OCI-LY1 (cell line): ENCODE results near the gene CYTH2.

Experiments
- CTCF ChIP-seq: fragments of 200-600 bp; sonication (generic), shearing (Covaris generic); IDR thresholded peaks from 2 replicates; pipeline ENCODE4 v1.5.1; 2017; ENCODE audit warnings: mild to moderate bottlenecking, antibody characterized with exemption, low read length, moderate library complexity, mixed read lengths
- EZH2 ChIP-seq: fragments of 200-600 bp; sonication (generic), shearing (Covaris generic); IDR thresholded peaks from 2 replicates; pipeline ENCODE4 v1.8.0; 2017; ENCODE audit warnings: borderline replicate concordance, mixed run types, mild to moderate bottlenecking, antibody characterized with exemption, low read length, moderate library complexity, mixed read lengths

- no peak for TF ChIP-seq CTCF
- TF ChIP-seq EZH2: no peak
Measured at GRCh38 chr19:48483301-48483700, 14.1 kb downstream of the CYTH2 start.
